ENCODE data around the gene YIF1A.
"Not testable (repeated sequence)": the region's sequence is repeated elsewhere in the genome, so short reads cannot be mapped to it uniquely, and the experiment has no call there.

The YIF1A gene

DNA sequence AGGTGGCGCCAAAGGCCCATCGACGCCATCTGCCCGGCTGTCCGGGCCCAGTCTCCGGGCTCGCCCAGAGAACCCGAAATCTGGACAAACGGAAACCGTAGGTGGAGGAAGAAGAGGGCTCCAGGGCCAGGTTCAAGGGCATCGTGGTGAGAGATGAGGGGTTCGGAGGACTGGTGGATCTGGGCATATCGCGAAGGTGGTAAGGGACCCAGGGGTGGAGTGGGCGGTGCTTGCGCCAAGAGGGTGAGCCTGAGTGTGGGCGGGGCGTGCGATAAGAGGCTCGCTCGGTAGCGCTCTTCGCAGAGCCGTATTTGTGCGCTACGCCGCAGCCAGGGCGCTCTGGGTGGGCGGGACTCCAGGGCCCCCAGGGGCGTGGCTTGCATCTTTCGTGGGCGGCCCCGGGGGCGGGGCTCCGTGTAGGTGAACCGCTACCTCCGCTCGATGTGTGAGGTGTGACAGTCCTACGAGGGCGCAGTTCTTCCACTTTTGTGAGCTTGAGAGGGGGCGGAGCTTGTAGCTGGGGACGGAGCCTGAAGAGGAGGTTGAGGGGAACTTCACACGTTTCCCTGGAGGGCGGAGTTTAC lies 23.1 kb upstream of the YIF1A start:
- DNase-seq (ENCODE audit: low read depth, low spot score): peak; percentile 97

DNA sequence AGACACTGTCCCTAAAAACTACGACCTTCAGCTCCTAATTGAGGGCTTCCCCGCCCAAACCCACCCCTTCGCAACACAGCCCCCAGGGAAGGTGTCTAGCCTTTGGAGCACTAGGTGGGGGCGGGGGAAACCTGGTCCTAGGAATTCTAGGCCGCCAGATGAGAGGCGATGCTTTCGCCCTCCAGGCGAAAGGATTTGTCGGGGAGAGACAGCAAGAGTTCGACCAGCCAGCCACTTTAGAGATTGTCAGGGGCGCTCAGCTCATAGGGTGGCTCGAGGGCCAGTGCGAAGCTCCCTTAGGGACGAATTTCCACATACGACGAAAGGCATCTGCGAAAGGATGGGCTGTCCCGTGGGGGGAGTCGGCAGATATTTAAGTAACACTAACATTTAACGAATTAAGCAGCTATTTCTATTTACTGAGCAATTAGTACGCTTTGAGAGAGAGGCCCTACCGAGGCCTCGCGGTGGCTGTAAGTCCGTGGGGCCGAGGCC lies 22.6 kb upstream of the YIF1A start:
- DNase-seq (ENCODE audit: low read depth, low spot score): peak; percentile 93

DNA sequence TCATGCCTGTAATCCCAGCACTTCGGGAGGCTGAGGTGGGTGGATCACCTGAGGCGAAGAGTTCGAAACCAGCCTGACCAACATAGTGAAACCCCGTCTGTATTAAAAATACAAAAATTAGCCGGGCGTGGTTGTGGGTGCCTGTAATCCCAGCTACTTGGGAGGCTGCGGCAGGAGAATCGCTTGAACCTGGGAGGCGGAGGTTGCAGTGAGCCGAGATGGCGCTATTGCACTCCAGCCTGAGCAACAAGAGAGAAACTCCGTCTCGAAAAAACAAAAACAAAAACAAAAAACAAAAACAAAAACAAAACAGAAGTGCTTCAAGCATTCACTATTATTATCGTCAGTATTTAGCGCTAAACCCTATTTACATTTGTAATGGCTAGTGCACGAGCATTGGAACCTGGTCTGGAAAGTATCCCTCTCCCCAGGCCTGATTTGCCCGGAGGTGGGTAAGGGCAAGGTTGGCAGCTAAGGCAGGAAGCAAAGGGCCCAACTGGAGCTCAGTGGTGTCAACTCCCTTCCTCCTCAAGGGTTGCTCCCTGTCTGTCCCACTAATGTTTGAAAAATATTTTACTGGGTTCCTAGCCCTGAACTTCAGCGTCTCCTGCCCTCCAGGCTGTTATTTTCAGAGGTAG lies 22.0 kb upstream of the YIF1A start:
- DNase-seq (ENCODE audit: low read depth, low spot score): not testable (repeated sequence)

DNA sequence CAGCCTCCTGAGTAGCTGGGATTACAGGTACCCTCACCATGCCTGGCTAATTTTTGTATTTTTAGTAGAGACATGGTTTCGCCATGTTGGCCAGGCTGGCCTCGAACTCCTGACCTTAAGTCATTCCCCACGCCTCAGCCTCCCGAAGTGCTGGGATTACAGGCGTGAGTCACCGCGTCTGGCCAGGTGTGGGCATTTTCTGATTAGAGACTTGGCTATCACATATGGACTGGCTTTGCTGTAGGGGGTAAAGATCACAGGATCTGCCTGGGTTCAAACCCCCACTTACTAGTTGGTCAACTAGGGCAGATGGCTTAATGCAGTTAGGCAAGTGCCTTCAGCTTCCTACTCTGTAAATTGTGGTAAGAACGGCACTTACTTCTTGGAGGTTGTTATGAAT lies 21.4 kb upstream of the YIF1A start:
- no peak for DNase-seq (ENCODE audit: low read depth, low spot score)

DNA sequence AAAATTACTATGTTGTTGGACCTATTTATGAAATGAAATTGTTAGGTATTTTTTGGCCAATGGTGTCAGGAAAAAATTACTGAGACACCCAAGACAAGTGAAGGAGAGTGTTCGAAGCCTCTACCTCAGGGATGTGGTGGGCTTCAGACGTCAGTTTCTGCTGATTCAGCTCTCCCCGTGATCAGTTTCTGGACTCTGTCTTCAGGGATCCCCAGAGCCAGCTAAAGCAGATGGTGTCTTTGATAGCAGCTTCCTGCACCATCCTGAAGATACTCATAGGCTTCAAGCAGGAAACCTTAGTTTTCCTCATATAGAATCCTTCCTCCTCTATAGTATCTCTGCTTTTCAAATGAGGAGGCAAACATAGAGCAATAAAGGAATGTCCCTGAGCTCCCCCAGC lies 20.5 kb upstream of the YIF1A start:
- no peak for DNase-seq (ENCODE audit: low read depth, low spot score)

DNA sequence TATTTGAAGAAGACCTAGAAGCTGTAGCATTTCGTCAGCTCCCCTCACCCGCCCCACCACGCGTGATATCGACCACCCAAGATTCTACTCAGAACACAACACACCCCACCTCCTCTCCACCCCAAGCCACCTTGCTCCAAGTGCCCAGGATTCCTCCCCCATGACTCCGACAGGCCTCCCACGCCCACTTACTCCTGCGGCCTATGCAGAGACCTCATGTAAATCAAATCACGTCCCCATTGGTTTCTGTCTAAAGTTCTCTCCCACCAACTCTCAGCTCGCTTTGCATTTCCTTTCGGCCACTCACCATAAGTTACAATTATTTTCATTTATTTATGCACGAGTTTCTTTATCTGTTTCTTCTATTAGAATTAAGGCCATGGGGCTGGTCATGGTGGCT lies 13.7 kb upstream of the YIF1A start:
- DNase-seq (ENCODE audit: low read depth, low spot score): no peak

DNA sequence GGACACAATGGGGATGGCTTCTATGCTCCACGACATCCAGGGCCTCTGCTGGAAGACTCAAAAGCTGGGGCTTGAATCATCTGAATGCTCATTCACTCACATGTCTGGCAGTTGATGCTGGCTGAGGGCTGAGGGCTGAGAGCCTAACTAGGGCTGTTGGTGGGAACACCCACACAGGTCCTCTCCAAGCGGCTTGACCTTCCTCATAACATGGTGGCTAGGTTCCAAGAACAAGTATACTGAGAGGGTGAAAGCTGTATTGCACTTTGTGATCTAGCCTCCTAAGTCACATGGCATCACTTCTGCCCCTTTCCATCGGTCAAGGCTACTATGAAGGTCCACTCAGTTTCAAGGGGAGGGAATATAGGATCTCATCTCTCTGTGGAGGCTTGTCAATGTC lies 10.2 kb upstream of the YIF1A start:
- DNase-seq (ENCODE audit: low read depth, low spot score): no peak

DNA sequence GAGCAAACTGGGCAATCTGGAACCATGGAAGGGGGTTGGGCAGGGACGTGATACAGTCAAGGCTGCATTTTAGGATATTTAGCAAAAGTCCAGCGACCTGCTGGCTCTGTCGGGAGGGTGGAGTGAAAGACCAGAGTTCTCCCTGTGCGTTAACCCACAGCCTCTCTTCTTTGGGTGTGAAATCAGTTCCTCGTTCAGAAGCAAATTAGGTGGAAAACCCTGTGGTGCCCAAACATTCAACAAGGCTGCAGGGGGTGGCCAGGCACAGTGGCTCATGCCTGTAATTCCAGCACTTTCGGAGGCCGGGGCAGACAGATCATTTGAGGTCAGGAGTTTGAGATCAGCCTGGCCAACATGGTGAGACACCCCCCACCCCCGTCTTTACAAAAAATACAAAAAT lies 8.7 kb upstream of the YIF1A start:
- no peak for DNase-seq (ENCODE audit: low read depth, low spot score)

DNA sequence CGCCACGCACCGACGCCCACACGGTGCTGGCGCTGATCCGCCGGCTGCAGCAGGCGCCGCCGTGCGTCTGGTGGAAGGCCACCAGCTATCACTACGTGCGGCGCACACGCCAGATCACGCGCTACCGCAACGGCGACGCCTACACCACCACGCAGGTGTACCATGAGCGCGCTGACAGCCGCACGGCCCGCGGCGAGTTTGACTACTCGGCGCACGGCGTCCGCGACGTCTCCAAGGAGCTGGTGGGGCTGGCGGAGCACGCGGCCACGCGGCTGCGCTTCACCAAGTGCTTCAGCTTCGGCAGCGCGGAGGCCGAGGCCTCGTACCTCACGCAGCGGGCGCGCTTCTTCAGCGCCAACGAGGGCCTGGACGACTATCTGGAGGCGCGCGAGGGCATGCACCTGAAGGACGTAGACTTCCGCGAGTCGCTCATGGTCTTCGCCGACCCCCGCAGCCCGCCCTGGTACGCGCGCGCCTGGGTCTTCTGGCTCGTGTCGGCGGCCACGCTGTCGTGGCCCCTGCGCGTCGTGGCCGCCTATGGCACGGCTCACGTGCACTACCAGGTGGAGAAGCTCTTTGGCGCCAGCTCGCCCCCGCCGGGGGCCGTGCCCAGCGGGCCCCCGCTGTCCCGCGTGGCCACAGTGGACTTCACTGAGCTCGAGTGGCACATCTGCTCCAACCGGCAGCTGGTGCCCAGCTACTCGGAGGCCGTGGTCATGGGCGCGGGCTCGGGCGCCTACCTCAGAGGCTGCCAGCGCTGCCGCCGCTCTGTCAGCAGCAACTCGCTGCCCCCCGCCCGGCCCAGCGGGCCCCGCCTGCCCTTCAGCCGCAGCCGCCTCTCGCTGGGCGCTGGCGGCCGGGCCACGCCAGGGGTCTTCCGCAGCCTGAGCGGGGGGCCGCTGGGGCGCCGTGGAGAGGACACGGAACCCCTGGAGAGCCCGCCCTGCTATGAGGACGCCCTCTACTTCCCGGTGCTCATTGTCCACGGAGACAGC lies 6.0 kb upstream of the YIF1A start:
- no peak for DNase-seq (ENCODE audit: low read depth, low spot score)

DNA sequence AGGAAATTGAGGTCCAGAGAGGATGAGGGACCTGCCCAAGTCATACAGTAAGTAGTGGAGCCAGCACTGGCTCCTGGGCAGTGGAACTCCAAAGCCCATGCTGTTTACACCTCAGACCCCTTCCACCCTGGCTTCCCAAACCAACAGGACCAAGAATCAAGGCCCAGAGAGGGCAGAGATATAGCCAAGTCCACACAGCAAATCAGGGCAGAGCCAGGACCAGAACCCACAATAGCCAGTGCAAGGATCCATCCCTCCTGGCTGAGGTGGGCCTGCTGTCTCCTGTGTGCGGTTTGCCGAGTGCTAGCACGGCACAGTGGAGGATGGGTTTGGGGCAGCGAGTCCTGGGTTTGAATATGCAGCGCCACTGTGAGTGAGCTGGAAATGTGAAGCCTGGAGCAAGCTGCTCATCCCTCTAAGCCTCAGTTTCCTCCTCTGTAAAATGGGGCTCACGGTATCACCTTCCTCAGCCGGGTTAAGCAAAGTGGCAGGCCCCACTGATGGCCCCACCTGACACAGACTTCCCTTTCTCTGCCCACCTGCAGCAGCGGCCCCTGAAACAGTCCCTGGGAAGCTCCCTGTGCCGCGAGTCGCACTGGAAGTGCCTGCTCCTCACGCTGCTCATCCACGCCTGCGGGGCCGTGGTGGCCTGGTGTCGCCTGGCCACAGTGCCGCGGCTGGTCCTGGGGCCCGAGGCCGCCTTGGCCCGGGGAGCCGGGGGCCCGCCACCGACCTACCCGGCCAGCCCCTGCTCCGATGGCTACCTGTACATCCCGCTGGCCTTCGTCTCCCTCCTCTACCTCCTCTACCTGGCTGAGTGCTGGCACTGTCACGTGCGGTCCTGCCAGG lies 5.1 kb upstream of the YIF1A start:
- DNase-seq (ENCODE audit: low read depth, low spot score): no peak

DNA sequence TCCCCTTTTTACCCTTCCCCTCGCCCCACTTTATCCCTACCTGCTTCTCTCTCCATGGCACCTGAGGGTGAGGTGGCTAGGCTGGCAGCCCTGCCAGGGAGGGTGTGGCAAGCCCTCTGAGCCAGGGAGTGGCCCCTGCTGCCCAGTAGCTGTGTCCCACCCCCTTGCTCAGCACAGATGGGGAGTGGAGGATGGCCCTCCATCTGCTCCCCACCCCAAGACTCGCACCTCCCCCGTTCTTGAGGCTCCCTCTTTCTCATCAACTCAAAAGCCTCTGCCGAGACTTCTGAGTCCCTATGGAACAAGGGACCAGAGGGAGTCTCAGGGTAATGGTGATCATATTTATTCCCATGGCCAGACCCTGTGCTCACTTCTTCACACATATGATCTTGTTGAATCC lies 4.4 kb upstream of the YIF1A start:
- DNase-seq (ENCODE audit: low read depth, low spot score): no peak

DNA sequence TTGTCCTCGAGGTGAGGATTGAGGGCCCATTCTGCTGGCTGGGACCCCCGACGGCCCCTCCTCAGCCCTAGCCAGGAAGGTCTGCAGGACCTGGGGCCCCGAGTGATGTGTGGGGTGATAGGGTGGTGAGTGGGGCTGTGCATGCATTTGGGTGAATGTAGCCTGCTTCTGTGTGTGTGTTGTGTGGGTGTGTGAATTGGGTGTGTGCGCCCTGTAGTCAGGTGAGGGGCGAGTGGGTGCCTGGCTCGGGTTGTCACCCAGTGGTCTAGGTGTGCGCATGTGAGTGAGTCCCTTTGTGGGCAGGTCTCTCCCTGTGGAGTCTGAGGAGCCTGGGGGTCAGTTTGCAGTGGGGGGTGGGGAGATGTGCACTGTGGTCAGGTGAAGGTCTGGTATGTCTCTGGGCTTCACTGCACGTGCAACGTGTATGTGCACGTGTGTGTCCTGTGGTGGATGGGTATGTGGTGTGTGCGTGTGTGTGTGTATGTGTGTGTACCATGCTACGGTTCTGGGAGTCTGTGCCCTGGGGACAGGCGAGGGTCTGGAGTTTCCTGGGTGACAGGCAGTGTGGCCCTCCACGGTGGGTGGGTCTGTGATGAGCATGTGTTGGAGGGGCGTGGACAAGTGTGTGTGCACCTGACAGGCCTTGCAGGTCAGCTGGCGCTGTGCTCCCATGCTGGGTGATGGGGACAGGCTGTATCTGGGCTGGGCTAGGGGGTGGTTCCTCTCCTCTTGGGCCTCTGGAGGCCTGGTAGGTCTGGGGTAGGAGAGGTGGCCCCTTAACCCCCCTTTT lies 3.8 kb upstream of the YIF1A start:
- no peak for DNase-seq (ENCODE audit: low read depth, low spot score)

DNA sequence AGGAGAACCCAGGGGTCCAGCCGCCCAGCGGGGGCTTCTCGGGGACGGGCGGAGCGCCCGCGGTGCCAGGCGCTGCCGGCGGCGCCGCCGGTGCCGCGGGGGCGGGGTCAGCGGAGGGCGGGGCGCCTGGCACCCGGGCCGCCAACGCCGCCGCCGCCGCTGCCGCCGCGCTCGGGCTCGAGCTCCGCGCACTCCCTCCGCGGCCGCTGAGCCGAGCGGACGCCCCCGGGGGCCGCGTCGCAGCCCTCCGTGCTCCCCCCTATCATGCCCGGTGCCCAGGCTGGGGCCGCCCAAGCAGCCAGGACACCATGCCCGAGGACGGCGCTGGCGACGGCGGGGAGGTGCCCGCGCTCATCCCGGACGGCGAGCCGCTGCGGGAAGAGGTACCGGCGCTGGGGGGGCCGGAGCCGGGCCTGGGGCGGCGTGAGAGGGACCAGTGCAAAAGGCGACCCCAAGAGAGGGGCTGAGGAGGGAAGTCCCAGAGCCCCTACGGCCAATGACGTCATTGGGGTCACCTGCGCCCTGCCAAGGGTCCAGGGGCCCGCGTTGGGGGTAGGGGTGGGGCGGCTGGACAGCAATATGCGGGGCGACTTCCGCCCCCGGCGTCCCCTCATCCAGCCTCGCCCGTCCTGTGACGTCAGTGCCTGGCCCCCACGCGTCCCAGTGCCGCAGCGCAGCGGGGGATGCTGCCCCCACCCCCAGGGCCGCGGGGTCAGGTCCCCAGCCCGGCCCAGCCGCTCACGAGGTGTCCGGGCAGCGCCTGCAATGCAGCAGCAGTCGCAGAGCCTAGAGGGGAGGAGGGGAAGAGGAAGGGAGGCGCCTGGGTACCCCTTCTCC lies 3.0 kb upstream of the YIF1A start, which contains the start of gene TMEM151A:
TSS of gene TMEM151A (plus strand) at position 189 of the 837 bp plus-strand sequence. CDS start at position 309, 120 bp downstream.
- DNase-seq (ENCODE audit: low read depth, low spot score): no peak

DNA sequence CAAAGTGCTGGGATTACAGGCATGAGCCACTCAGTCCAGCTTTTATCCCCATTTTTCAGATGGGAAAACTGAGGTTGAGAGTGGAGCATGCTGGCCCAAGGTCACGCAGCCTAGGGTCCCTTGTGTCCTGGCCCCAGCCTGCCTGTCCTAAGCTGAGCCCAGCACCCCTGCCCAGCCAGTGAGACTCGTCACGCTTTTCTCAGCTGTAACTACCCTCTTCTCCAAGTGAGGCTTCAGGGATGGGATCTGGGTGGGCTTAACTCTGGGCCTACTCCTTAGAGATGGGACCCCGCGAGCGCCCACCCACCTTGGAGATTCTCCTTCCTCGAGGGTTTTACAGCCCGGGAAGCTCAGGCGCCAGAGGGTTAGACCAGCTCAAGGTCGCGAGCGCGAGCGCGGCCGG lies 2.4 kb upstream of the YIF1A start:
- DNase-seq (ENCODE audit: low read depth, low spot score): no peak

DNA sequence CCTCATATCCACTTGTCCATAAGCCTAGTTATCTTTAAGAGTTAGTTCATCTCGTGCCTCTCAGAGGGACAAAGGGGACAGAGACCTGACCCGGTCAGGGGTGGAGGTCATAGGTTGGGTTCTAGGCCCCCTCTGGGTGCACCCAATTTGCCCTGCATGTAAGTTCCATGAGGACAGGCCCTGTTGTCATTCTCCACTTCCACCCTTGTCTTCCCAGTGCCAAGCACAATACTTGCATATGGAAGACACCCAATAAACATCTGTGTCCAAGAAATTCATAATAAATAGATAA lies 1.3 kb upstream of the YIF1A start:
- DNase-seq (ENCODE audit: low read depth, low spot score): no peak

DNA sequence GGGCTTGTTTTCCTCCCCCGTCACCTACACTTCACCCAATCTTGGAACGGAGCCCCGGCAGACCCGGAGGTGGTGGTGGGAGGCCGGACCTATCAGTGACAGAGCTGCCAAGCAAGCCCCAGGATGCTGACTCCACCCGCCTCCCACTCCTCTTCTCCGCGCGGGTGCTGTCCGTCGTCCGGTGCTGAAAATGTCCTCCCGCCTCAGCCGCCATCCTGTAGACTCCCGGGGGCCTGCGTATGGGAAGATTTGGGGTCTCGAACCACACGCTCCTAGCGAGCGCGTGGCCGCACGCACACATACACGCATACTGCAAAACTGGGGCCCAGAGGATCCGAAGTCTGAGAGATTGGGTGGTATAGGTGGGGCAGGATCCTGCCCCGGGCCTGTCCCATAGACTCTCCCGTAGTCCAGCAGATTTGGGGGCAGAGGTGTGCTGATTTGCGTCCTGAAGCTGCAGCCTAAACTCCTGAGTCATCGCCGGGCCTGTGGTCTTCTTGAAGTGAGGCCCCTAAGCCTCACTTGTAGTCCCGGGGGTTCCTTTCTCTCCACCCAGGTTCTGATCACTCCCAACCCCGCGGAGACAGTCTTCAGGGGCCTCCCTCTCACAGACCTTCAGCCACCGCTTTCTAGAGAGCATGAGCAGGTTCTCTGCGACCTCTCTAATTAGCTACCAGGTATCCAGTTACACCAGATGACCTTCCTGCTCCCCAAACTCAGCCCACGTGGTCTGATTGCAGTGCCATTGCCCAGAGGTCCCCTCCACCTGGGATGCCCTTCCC lies 796 bp upstream of the YIF1A start:
- no peak for DNase-seq (ENCODE audit: low read depth, low spot score)

DNA sequence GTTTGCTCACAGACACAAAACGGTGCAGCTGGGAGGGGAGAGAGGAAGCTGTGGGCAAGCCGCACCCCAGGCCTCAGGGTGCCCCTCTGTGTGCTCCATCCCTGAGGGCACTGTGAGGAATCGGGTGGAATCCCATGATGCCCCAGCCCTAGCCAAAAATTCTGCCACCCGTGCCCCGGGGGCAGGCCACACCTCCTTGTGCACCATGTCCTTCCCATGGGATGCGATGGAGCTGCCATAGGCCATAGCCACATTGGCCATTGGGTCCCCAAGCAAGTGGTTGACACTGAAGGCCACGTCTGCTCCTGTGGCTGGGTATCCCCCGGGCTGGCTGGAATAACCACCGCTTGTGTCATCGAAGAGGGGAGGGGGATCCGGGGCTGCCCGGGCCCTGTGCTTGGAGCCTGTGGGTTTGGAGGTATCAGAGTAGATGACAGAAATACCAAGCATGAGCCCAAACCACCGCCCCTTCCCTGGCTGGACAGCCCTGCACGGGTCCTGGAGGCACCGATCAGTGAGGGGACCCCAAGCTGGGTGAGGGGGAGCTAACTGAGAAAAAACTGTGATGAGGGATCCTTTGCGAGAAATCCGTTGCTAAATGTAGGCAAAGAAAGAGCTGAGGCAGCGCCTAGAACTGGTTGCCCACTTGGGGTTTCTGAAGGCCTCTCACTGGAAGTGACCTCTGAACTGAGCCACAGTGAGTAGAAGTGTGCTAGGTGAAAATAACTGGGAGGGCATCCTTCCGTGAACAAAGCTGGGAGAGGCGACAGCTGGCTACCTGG lies 863 bp downstream of the YIF1A start:
- DNase-seq (ENCODE audit: low read depth, low spot score): no peak

DNA sequence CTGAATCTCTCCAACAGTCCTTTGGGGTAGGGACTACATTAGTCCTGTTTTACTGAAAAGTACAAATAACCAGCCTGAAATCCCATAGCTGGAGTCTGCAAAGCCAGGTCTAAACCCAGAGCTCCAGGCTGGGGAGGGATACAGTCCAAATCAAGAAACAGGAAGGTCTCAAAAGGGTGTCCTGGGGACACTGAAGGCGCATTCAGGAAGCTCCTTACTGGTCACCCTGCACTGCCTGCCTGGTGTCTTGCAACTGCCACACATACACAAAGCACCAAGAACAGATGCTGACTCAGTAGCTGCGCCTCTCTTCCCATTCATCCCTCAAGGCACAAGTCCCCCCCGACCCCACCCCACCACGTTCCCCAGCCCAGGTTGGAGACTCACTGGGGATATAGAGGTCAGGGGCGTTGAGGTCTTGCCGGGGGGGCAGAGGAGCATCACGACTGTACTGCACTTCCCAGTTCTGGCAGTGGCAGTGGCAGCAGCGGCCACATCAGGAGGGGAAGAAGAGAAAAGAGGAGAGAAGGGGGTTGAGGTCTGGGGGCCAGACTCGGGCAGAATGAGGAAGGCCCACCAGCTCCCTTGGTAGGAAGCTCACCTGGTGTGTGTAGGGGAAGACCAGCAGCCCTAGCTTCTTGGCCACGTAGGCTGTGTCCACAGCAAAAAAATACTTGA lies 1.6 kb downstream of the YIF1A start:
- DNase-seq (ENCODE audit: low read depth, low spot score): no peak

All from ELF-1 (cell line).